CD4-positive, alpha-beta T cell treated with Interferon gamma for 1 hour (primary cell): ENCODE measurements around the gene GUCY1A2.

Source experiments
- DNase-seq: peaks from one replicate; pipeline ENCODE4 v3.0.0-alpha.2; 2020

GUCY1A2 gene

DNA sequence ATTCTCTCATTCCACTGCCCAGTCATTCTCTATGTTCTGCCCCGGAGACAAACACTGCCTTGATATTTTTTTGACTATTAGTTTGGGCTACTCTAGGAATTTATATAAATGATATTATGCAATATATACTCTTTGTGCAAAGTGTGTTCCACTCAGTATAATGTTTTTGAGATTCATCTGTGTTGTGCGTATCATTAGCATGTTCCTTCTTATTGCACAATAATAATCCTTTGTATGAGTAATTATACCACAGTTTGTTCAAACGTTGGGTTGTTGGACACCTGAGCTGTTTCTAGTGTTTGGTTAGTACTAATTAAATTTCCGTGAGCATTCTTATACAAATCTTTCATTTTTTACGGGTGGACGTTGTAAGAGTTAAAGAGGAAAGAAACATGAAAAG is 390.6 kb downstream of the GUCY1A2 start:
- DNase-seq = no peak

DNA sequence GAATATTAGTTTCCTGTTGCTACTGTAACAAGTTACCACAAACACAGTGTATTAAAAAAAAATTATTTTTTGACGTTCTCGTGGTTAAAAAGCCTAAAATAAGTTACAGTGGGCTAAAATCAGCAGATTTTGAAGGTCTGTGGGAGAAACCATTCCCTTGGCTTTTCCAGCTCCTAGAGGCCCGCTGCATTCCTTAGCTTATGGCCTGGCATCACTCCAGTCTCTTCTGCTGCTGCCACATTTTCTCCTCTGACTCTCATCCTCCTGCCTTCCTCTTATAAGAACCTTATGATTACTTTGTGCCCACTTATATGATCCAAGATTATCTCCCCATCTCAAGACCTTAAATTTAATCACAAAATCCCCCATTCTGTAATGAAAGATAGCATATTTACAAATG is 392.7 kb downstream of the GUCY1A2 start:
- DNase-seq = no peak

DNA sequence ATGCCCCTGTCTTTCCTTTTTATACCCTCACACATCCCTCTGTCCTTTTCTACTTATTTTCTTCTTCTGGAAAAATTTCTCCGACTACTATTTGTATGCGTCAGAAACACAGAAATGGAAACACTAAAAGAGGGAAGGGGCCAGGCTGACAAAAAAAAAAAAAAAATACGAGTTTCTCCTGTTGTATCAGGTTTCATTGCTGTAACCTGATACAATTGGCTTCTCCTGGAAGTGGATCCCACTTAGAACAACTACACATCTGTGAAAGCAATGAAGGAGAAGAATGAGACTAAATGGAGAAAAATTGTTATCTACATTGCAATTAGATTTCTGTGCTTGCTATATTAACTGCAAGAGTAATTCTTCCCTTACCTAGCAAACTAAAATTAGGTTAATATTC is 393.9 kb downstream of the GUCY1A2 start:
- DNase-seq = no peak
